KOPT-K1 (cell line): ENCODE data around the gene OSM.

Experiments
- H3K27ac ChIP-seq: fragments of 200-600 bp; sonication (generic); 2 replicates; pipeline ENCODE4 v1.5.1; 2016; ENCODE audit warnings: antibody characterized with exemption, mild to moderate bottlenecking, low read depth, low read length; ENCODE audit not compliant: poor library complexity, severe bottlenecking
- H3K36me3 ChIP-seq: fragments of 200-600 bp; sonication (generic); 2 replicates; pipeline ENCODE4 v1.5.1; 2017; ENCODE audit warnings: antibody characterized with exemption, mild to moderate bottlenecking, low read length, moderate library complexity; ENCODE audit not compliant: insufficient read depth
- H3K9me3 ChIP-seq: fragments of 200-600 bp; sonication (generic); 2 replicates; pipeline ENCODE4 v1.5.1; 2017; ENCODE audit warnings: antibody characterized with exemption, low read length, mild to moderate bottlenecking; ENCODE audit not compliant: insufficient read depth, poor library complexity, severe bottlenecking

OSM gene

DNA sequence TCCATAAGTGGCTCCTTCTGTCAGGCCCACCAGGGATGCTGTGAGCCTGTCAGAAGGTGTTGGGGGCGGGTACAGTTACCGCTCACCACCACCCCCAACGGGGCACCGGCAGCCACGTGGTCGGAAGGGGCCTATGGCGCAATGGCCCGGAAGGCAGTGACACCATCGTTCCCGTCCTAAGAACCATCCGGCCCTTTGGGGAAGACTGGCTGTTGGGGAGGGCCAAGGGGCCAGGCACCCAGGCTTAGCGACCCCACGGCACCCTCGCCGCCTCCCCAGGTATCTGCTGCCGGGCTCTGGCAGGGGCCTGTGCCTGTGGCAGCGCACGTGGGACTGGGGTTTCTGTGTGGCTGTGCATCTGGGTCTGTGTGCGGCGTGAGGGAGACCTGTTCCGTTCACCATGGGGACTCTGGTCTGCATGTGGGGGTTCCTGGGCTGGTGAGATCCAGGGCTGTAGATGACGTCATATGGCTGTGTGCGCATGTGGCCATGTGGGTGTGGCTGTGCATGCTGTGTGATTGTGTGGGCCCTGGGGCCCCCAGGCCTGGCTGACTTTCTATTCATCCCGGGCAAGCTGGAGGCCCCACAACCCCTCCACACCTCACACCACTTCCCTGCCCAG is 717 bp downstream of the OSM start:
- Histone ChIP-seq H3K9me3 (no peaks in the 10 kb centered on the region), H3K27ac (peak overlapping the region; percentile 100), H3K36me3 (peaks cover 63% of the 10 kb centered on the region)

DNA sequence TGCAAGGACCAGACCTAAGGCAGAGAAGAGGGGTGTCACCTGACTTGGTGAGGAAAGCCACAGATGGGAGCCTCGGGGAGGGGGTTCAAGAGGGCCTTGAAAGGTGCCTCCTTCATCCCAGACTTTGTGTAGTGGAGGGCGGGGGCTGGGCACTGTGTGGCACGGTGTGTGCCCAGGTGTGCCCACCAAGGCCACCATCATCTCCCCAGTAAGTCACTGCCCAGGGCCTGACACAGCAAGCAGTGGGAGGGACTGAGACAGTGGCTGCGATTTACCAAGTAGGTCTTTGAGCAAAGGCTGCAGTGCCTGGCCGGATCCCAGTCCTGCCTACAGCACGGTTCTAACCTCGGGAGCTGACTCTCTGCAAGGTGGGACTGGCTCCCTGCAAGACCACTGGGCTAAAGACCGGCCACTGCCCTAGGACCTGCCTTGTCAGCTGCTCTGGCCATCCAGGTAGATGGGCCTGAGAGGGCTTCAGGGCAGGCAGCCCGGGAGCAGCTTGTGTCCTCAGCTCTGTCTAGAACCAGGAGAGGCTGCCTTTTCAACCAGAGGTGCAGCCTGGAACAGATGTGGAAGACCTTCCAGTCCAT is 1.4 kb downstream of the OSM start:
- Histone ChIP-seq H3K9me3 (no peaks in the 10 kb centered on the region), H3K27ac (peak overlapping the region; percentile 100), H3K36me3 (peaks cover 56% of the 10 kb centered on the region)

- Histone ChIP-seq H3K27ac (peak overlapping the region; percentile 100), H3K36me3 (peaks cover 43% of the 10 kb centered on the region), H3K9me3 (no peaks in the 10 kb centered on the region)
These were observed 2.8 kb downstream of the OSM start for GRCh38 chr22:30263883-30264282.

GRCh38 chr22:30262917-30263741 is 3.5 kb downstream of the OSM start:
- no peaks in the 10 kb centered on the region for H3K9me3 ChIP-seq
- H3K27ac ChIP-seq: peak overlapping the region; percentile 100
- peaks cover 35% of the 10 kb centered on the region for H3K36me3 ChIP-seq

DNA sequence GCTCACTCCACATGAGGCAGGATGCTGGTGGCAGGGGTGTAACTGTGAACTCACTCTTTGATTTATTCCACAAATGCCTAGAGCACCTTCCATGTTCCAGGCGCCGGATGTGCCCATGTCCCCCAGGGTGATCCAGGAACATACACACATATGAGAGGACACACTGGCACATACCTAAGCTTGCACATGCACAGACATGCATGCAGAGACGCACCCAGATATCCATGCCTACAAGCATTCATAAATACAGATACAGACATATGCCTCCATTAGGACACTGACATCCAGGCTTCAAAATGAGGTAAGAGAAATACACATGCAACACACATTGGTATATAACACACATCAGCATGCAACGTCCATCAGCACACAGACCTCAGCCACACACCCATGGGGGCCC is 4.5 kb downstream of the OSM start:
- peaks cover 35% of the 10 kb centered on the region for H3K36me3 ChIP-seq
- H3K27ac ChIP-seq: peak overlapping the region; percentile 67
- H3K9me3 ChIP-seq: no peaks in the 10 kb centered on the region

GRCh38 chr22:30261134-30261533 is 5.5 kb downstream of the OSM start:
- Histone ChIP-seq H3K27ac (peak overlapping the region; percentile 67), H3K9me3 (no peaks in the 10 kb centered on the region), H3K36me3 (peaks cover 35% of the 10 kb centered on the region)

GRCh38 chr22:30260682-30261081 is 6.0 kb downstream of the OSM start:
- H3K27ac ChIP-seq: peak overlapping the region; percentile 67
- no peaks in the 10 kb centered on the region for H3K9me3 ChIP-seq
- H3K36me3 ChIP-seq: peaks cover 35% of the 10 kb centered on the region

DNA sequence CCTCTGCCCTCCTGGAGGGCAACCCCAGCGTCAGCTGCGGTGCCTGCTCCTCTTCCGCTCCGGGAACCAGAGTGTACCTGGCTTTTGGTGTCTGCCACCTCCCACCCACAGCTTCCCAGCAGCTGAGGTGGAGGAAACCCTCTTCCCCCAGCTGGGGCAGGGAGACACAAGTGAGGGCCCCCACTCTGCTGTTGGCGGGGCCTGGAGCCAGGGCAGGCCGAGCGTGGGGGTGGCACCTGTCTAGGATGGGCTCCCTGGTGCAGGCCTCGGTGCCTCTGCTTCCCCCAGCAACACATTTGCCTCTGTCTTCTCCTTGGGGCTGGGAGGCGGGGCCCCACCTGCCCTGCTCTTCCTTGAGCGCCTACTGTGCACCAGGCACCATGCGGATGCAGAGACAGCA is 6.4 kb downstream of the OSM start:
- Histone ChIP-seq H3K27ac (peak overlapping the region; percentile 67), H3K9me3 (no peaks in the 10 kb centered on the region), H3K36me3 (peaks cover 35% of the 10 kb centered on the region)

DNA sequence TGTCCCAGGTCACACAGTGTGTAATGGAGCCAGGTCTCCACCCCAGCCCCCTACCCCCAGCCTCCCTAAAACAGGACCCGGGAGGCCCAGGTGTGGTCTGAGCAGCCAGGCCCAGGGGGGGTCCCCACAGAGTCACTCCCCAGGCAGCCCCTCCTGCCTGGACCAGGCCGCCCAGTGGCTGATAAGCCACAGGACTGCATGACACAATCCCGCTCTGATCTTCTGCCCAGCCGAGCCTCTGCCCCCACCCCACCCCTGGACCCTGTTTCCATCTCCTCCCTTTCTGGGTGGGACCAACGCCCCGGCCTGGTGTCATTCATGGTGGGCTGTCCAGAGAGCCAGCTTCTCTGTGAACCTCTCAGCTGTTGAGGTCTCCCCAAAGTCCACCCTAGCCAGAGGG is 12.3 kb downstream of the OSM start:
- Histone ChIP-seq H3K27ac (peak overlapping the region; percentile 58), H3K36me3 (no peaks in the 10 kb centered on the region), H3K9me3 (no peaks in the 10 kb centered on the region)

DNA sequence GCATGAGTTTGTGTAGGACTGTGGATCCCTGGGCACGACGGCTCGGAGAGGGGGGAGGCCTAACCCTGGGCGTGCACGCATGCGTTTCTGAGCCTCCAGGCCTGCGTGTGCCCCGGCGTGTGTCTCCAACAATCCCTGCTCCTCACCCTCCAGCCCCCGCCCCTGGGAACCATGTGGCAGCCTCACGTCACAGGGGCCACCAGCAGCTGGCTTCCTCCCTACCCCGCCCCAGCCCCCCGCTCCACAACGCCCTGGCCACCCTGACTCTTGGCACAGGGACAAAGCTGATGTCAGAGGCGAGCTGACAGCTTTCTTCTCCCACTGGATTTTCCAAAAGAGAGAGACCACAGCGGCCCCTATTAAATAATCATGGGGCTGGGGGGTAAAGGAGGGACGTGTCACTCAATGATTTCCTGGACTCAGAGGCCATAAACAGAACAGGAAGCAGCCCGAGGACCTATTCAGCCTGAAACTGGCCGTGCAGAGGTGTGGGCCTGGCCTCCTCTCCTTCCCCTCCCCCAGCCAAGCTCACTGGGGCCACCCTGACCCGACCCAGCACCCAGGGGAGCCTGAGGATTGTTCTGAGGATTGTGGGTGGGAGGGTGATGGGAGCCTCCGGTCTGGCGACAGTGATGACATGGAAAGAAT is 13.3 kb downstream of the OSM start:
- H3K9me3 ChIP-seq: no peaks in the 10 kb centered on the region
- H3K27ac ChIP-seq: peak overlapping the region; percentile 58
- H3K36me3 ChIP-seq: no peaks in the 10 kb centered on the region

DNA sequence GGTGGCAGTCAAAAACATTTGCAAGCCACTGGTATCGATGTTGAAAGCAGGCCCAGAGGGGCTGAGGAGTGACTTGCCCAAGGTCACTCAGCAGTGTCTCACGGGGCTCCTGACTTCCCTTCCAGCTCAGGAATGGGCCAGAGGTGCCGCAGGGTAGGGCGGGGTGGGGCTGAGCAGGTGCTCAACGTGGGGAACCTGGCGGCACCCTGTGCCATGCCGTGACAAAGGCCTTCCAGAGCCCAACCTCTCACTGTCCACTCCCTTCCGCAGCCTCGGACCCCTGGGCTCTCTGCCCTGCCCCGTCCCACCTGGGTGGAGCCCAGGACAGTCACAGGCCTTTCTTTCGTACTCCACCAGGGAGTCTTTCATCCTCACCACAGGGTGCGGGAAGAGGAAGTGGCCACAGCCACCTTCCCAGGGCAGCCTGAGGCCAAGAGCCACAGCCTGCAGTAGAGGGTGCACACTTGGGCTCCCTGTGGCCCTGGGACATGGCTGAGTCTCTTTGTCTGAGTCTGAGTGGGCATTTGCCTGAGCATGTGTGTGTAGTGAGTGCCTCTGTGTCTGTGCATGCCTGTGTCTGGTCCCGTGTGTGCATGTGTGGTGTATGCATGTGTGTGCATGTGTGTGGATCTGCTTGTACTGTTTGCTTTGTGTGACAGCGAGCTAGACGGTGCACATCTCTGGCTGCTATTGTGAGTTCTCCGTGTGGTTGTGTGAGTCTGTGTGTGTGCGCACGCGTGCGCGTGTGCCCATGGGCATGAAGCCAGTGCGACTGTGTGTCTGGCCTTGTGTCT is 14.0 kb downstream of the OSM start:
- Histone ChIP-seq H3K36me3 (no peaks in the 10 kb centered on the region), H3K9me3 (no peaks in the 10 kb centered on the region), H3K27ac (peak overlapping the region; percentile 58)

DNA sequence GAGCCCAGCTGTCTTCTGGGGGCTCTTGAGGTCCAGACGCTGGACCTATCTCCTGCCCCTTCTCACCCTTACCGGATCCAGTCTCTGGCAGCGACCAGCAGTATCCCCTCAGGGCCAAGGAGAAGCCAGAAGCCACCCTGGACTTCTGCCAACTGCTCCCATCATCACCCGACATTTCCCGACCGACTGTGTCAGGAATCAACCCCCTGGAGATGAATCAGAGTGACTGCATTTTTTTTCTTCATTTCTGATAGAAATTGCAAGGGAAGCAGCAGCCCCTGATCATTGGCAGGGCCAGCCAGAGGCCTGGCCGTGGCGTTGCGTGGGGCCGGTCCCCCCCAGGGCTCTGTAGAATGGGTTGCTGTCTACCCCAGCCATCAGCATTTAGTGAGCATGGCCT is 14.9 kb downstream of the OSM start:
- Histone ChIP-seq H3K27ac (peak overlapping the region; percentile 58), H3K36me3 (no peaks in the 10 kb centered on the region), H3K9me3 (no peaks in the 10 kb centered on the region)

- no peaks in the 10 kb centered on the region for H3K36me3 ChIP-seq
- H3K9me3 ChIP-seq: no peaks in the 10 kb centered on the region
- H3K27ac ChIP-seq: peak overlapping the region; percentile 76
These were observed 15.9 kb downstream of the OSM start for GRCh38 chr22:30250661-30251267.

- Histone ChIP-seq H3K27ac (peak overlapping the region; percentile 76), H3K9me3 (no peaks in the 10 kb centered on the region)
These were observed 16.5 kb downstream of the OSM start for GRCh38 chr22:30250039-30250565.

More at GRCh38 chr22:30250039-30250565, 16.5 kb downstream of the OSM start:
- no peaks in the 10 kb centered on the region for H3K36me3 ChIP-seq
